HG02981 (cell line): ENCODE results near the gene CAB39L.

ENCODE experiments used
- ATAC-seq: cut with Tn5 transposase; IDR thresholded peaks from one replicate; pipeline ENCODE4 v1.9.1; 2021; ENCODE audit warnings: mild to moderate bottlenecking, moderate library complexity; ENCODE audit not compliant: unreplicated experiment

Gene CAB39L

DNA sequence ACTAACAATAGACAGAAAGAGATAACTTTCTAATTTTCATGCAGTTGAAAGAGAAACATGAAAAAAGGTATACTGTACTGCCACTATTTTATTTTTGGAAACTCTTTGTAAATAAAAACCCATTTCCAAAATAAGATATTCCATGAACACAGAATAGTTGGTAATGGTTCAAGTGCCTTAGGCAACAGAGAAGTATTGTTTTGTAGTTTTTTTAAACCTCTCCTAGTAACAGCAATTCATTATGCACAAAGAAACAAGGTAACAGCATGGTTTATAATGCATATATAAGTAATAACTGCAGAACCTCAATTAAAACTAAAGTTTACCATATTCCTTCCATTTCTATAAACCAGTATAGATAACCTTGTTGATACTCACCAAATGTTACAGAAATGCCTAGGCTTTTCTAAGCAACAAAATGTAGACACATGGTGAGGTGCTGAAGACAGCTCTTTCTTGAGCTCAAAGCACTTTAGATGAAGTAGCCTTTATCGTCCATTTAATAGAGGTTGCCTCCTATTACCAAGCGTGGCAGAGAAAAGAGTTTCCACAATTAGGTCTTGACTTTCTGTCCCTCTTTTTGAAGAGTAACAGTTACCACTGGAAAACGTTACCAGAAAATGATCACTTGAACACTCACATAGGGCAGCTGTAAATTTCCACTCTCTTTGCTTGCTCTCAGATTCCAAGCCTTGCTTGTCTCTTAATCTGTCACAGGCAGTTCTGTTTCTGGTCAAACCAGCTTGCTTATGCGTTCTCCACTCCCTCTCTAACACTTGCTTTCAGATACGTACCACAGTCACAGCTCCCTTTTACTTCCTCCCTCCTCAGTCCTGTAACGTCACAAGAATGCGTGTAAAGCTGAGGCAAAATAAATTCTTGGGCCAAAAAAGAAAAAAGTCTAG lies 42.9 kb downstream of the CAB39L start:
- peak; percentile 63 for ATAC-seq

DNA sequence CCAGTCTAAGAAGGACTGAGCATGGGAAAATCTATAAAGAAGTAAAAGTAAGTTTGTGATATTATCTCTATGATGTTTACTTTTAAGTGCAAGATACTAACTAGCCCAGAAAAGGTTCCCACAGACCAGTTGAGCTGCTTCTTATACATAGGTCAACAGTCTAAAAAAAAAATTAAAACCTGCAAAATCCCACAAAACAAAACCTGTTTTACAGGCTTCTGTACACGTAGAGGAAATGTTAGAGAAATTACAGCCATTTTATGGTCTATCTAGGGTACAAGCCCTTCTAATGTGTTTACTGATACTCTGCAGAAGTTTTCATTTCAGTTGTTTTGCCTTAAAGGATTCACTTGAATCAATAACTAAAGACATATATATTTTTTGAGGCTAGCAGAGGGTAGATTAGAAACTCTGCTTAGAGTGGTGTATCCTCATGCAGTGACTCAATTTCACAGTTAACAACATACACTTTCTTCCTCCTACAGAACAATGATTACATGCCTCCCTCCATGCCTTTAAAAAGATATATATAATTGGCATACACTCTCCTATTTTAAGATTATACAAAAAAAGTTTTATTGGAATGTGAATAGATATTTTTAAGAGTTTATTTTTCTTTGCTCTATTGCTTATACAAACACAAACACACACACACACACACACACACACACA lies 43.9 kb downstream of the CAB39L start:
- no peak for ATAC-seq

DNA sequence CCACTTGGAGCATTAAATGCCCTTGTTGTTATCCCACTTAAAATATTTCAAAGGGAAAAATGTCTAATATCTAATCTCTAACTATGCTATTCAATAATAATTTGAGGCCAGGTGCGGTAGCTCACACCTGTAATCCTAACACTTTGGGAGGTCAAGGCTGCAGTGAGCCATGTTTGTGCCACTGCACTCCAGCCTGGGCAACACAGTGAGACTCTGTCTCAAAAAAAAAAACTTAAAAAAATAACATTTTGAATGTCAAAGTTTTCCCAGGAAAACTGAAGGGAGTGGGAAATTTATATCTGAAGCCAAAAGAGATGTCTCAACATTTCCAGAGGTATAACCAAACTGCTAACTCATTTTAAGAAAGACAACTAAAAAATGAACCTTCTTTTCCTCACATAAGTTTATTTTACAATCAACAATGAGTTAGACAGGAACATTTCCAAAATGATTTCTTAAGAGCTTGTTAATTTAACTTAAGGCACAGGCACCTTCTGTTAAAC lies 47.9 kb downstream of the CAB39L start:
- ATAC-seq, result no peak

DNA sequence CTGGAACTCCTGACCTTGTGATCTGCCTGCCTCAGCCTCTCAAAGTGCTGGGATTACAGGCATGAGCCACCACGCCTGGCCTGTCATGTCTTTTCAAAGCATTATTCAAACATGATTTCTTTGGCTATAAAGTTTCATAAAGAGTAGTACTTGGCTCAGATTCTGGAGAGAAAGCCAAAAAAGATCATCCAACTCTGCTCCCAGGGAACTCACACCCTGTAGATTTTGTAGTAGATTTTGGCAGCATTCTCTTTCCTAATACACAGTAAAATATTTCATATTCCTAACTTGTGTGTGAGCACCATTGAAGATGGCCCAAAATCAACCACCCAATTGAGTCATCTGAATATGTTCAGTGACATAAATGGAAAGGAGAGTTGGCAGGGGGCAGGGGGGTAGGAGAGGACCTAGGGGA lies 48.4 kb downstream of the CAB39L start:
- no peak for ATAC-seq

DNA sequence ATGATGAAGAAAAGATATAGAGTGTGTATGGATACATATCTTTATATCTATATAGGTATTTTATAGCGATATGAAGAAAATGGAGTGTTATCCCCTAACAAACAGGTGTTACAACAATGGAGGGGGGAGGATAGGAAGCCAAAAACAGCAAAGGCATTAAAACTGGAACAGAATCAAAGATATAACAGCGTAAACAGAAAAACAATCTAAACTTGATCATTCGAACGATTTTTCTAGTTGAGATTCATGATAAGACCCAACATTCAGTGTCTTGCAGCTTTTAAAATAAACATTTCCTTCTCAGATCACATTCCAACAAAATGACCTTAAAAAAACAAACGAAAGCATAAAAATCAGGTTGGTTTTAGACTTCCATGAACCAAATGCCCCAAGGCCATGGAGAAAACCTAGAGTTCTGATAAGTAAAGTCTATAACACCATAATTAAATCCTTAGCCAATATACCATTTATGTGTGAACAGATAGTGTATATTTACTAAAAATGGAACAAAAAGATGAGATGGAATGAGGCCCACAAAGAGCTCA lies 55.7 kb downstream of the CAB39L start:
- ATAC-seq, result no peak

- ATAC-seq, result no peak
These were observed 57.2 kb downstream of the CAB39L start for GRCh38 chr13:49386664-49387063.

- no peak for ATAC-seq
These were observed 67.7 kb downstream of the CAB39L start for GRCh38 chr13:49376121-49376520.

DNA sequence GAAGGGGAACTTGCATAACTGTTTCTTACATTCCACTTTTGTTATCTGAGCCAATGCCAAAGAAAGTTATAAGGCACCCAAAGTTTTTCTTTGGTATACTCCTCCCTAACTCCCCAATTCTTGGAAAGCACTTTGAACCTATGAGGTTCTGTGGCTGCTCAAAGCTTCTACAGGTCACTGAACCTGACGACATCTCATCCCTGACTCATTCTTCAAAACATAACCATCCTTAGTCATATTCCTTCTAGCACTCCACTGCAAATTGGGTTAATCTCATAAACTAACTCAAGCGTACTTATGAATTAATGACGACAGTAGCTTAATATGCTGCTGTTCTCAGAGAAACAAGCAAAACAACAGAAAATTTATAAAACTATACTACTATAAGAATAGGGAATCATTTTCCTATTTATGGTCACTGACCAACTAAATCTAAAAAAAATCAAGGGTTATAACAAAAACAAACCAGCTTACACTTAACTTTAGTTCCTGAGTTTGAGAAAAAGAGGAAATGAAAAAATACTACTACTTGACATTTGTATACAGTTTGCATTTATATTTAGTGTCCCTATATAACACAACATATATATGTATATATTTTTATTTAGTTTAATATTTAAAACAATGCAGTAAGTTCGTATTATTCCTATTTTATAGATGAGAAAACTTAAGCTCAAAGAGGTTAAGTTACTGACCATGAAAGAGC lies 69.1 kb downstream of the CAB39L start:
- ATAC-seq, result no peak

DNA sequence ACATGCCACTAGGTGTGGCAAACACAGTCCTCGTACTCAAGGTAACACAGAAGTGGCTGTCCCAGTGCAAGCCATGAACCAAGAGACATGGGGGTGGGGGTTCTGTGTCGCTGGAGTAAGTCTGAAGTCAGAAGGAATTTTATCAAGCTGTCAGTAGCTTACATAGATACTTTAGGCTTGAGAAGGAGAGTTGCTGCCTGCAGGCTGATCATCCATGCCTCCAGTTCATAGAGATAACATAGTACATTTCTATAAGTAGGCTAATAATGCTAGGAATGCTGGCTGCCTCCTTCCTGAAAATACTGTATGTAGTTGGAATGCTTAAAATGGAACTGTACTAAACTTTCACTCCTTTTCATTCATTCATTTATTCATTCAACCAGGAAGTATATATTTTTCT lies 70.1 kb downstream of the CAB39L start:
- ATAC-seq, result no peak

- no peak for ATAC-seq
These were observed 71.8 kb downstream of the CAB39L start for GRCh38 chr13:49371943-49372613.

GRCh38 chr13:49370371-49370770 lies 73.5 kb downstream of the CAB39L start:
- no peak for ATAC-seq

GRCh38 chr13:49369866-49370265 lies 74.0 kb downstream of the CAB39L start:
- no peak for ATAC-seq

- ATAC-seq, result no peak
These were observed 75.2 kb downstream of the CAB39L start for GRCh38 chr13:49368688-49369087.

DNA sequence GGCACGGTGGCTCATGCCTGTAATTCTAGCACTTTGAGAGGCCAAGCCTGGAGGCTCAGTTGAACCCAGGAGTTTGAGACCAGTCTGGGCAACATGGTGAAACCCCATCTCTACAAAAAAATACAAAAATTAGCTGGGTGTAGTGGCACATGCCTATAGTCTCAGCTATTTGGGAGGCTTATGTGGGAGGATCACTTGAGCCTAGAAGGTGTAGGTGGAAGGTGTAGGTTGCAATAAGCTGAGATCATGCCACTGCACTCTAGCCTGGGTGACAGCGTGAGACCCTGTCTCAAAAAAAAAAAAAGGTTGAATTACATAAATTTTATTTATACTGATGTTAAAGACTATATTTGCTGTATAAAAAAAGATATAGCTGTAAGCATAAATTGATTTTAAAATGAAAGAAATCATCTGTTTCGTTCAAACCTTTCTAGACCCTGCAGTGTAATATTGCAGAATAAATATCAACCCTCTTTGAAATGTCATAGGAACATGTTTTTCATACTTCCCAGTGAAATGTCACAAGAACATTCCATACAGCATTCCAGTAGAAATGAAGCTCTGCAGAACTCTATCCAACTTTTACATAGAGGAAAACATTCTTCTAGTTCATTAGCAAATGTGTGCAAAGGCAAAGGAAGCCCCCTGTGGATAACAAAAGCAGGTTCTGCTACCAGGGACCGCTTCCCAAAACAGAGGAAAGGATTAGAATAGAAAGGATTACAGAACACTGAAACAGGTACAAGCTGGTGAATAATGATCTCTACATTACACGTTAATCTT lies 76.0 kb downstream of the CAB39L start:
- ATAC-seq, result no peak

- no peak for ATAC-seq
These were observed 77.0 kb downstream of the CAB39L start for GRCh38 chr13:49366841-49367240.

GRCh38 chr13:49357694-49358093 lies 86.2 kb downstream of the CAB39L start:
- ATAC-seq, result no peak

GRCh38 chr13:49356223-49356622 lies 87.6 kb downstream of the CAB39L start:
- no peak for ATAC-seq

GRCh38 chr13:49354719-49355118 lies 89.1 kb downstream of the CAB39L start:
- no peak for ATAC-seq

GRCh38 chr13:49353908-49354307 lies 90.0 kb downstream of the CAB39L start:
- ATAC-seq, result no peak

DNA sequence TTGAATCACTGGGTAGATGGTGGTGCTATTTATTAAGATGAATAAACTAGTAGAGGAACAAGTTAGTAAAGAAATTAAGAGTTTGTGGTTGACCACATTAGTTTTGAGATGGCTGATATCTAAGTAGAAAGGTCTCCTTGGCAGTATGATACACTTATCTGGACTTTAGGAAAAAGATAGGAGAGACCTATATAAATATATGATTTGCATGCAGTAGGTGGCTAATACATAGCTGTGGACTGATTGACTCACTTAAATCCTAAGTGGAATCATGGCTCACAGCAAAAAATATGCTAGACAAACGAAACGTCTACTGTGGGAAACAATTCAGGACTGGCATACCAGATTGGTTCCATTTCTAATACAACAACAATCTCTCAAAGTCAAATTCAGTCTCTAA lies 92.0 kb downstream of the CAB39L start:
- ATAC-seq, result no peak
